GM12891 (cell line): Measurements from ENCODE around the gene NUDT7.

Experiments
- POLR2A ChIP-seq: IDR thresholded peaks from 2 replicates; pipeline ENCODE4 v1.6.1; 2011; ENCODE audit warnings: low read depth, low read length, control low read depth
- POLR2AphosphoS5 ChIP-seq: IDR thresholded peaks from 2 replicates; pipeline ENCODE4 v1.6.1; 2011; ENCODE audit warnings: low read depth, low read length, control low read depth
- TAF1 ChIP-seq: IDR thresholded peaks from 2 replicates; pipeline ENCODE4 v1.6.1; 2011; ENCODE audit warnings: low read depth, low read length, control low read depth

GRCh38 chr16:77715145-77715544 lies 7.2 kb upstream of the NUDT7 start:
- TF ChIP-seq TAF1 (no peak), POLR2AphosphoS5 (no peak), POLR2A (no peak)
